ENCODE measurements around the gene ALDH16A1. TPM values are rescaled to one million over a fixed set of nuclear protein-coding genes. Genes with fewer than 3 reads are reported as not detected.

Gene ALDH16A1
- total RNA-seq, 2 donors from 2014 or later: 25.9 to 38.9 TPM

GRCh38 chr19:49512970-49513745 lies 60.1 kb downstream of the ALDH16A1 start:
- no peak for TF ChIP-seq CTCF (IDR thresholded peaks at IDR 0.05)
- no peak for TF ChIP-seq POLR2A (IDR thresholded peaks at IDR 0.05)
- Histone ChIP-seq H3K4me1 (peaks cover 38% of the 10 kb centered on the region), H3K4me3 (peak overlapping the region; percentile 45 to 52), H3K36me3 (replicated peaks in 1 of 2; ENCODE audit: insufficient read depth in 1 of 2, low read depth in 2 of 2) (no peaks in the 10 kb centered on the region), H3K27ac (peak overlapping the region; percentile 54 to 84 (median 74)), H3K9me3 (no peaks in the 10 kb centered on the region), H3K27me3 (no peaks in the 10 kb centered on the region)
- ATAC-seq (peak; percentile 77), DNase-seq (peak in 3 of 4 donors; percentile 61 to 70 (median 62))
- intact Hi-C loops (cut with DNase I): no loop called here
- WGBS, 2 donors: 0 to 1% methylated on average over 14 to 43 of the region's 50 CpGs

- intact Hi-C loops (cut with DNase I): no loop called here
- ATAC-seq (peak; percentile 43), DNase-seq (peak in 2 of 4 donors; percentile 38 to 39)
- Histone ChIP-seq H3K9me3 (no peaks in the 10 kb centered on the region), H3K4me3 (peak overlapping the region in 1 of 2 donors; percentile 45), H3K36me3 (replicated peaks in 1 of 2; ENCODE audit: insufficient read depth in 1 of 2, low read depth in 2 of 2) (no peaks in the 10 kb centered on the region), H3K27ac (peak overlapping the region in 3 of 4 donors; percentile 71 to 84 (median 78)), H3K27me3 (no peaks in the 10 kb centered on the region), H3K4me1 (peaks cover 38% of the 10 kb centered on the region)
- TF ChIP-seq POLR2A (IDR thresholded peaks at IDR 0.05): no peak
- 2 to 13% methylated on average over 8 to 12 of the region's 12 CpGs for WGBS, 2 donors
Observed at GRCh38 chr19:49513746-49514118, 60.7 kb downstream of the ALDH16A1 start.

GRCh38 chr19:49514151-49514550 lies 61.1 kb downstream of the ALDH16A1 start:
- Histone ChIP-seq H3K36me3 (replicated peaks in 1 of 2; ENCODE audit: insufficient read depth in 1 of 2, low read depth in 2 of 2) (no peaks in the 10 kb centered on the region), H3K9me3 (no peaks in the 10 kb centered on the region), H3K4me3 (peak overlapping the region in 1 of 2 donors; percentile 45), H3K4me1 (peaks cover 38% of the 10 kb centered on the region), H3K27me3 (no peaks in the 10 kb centered on the region), H3K27ac (peak overlapping the region in 2 of 4 donors; percentile 78 to 84)
- intact Hi-C loops (cut with DNase I): no loop called here
- ATAC-seq (peak; percentile 65), DNase-seq (peak in 3 of 4 donors; percentile 61 to 71 (median 66))
- 32 to 41% methylated on average over 9 to 15 of the region's 21 CpGs for WGBS, 2 donors
- TF ChIP-seq CTCF (IDR thresholded peaks at IDR 0.05) (no peak), POLR2A (IDR thresholded peaks at IDR 0.05) (peak in 1 of 3 donors; percentile 24)

GRCh38 chr19:49515767-49516166 lies 62.7 kb downstream of the ALDH16A1 start:
- Histone ChIP-seq H3K4me1 (peaks cover 38% of the 10 kb centered on the region), H3K9me3 (no peaks in the 10 kb centered on the region), H3K36me3 (replicated peaks in 1 of 2; ENCODE audit: insufficient read depth in 1 of 2, low read depth in 2 of 2) (no peaks in the 10 kb centered on the region), H3K27me3 (no peaks in the 10 kb centered on the region), H3K4me3 (no peak overlapping the region), H3K27ac (peak overlapping the region in 1 of 4 donors; percentile 56)
- WGBS, 2 donors: 54 to 60% methylated on average over 4 of the region's 4 CpGs
- DNase-seq: peak in 1 of 4 donors; percentile 72
- intact Hi-C loops (cut with DNase I): no loop called here
- TF ChIP-seq CTCF (IDR thresholded peaks at IDR 0.05) (no peak), POLR2A (IDR thresholded peaks at IDR 0.05) (no peak)
- no peak for ATAC-seq

- Histone ChIP-seq H3K4me3 (no peak overlapping the region), H3K36me3 (replicated peaks in 1 of 2; ENCODE audit: insufficient read depth in 1 of 2, low read depth in 2 of 2) (no peaks in the 10 kb centered on the region), H3K27me3 (no peaks in the 10 kb centered on the region), H3K9me3 (no peaks in the 10 kb centered on the region), H3K27ac (no peak overlapping the region), H3K4me1 (peaks cover 29% of the 10 kb centered on the region)
- intact Hi-C loops (cut with DNase I): no loop called here
- DNase-seq: no peak
- 93 to 95% methylated on average over 3 of the region's 3 CpGs for WGBS, 2 donors
- TF ChIP-seq POLR2A (IDR thresholded peaks at IDR 0.05) (no peak), CTCF (IDR thresholded peaks at IDR 0.05) (no peak)
- ATAC-seq: no peak
Observed at GRCh38 chr19:49518033-49518432, 65.0 kb downstream of the ALDH16A1 start.

MicroRNA genes within 50 kb of the gene (microRNA counts, 767-probe panel; counts per million panel counts)
- 7,304 to 9,905 counts per million in 2 donors for microRNA hsa-miR-150-5p

Small RNA genes lying within 50 kb of the gene (microRNA-seq; reads per million reads assigned to microRNA genes)
- 300 to 307 reads per million in 2 donors for gene MIR150 (ENCODE audit: borderline number of aligned reads in 2 of 2, borderline replicate concordance in 2 of 2)

Small RNA genes lying within 50 kb of the gene (small RNA-seq; reads per million reads assigned to genes)
- not detected for gene COX6CP7
- gene MIR150: 12.6 reads per million, percentile 92 among the genes with 10 or more reads in this experiment
- not detected for gene SNORD32A
- gene SNORD33: not detected
- not detected for gene SNORD34
- not detected for gene SNORD35A
- not detected for gene SNORD35B

Other genes with a start within 250 kb of the ALDH16A1 start
- 1 to 10 TPM in 1 of 2 donors, under 1 TPM in 1; 0.99 to 1.6 TPM for gene SLC6A16, start 128.0 kb upstream of the ALDH16A1 start, total RNA-seq
- gene CD37, start 117.8 kb upstream of the ALDH16A1 start, total RNA-seq: 1 to 10 TPM; 4.0 to 6.2 TPM
- 10 to 100 TPM; 12.2 to 15.2 TPM for gene TEAD2, start 90.8 kb upstream of the ALDH16A1 start, total RNA-seq
- gene DKKL1, start 89.3 kb upstream of the ALDH16A1 start, total RNA-seq: not detected
- 1 to 10 TPM in 1 of 2 donors, under 1 TPM in 1; 0.66 to 2.6 TPM for gene KASH5, start 65.0 kb upstream of the ALDH16A1 start, total RNA-seq
- not detected for gene PTH2, start 29.8 kb upstream of the ALDH16A1 start, total RNA-seq
- gene GFY, start 27.8 kb upstream of the ALDH16A1 start, total RNA-seq: not detected
- gene SLC17A7, start 11.7 kb upstream of the ALDH16A1 start, total RNA-seq: under 1 TPM in 1 of 2 donors, not detected in 1; 0.26 TPM
- gene PIH1D1, start 1.4 kb upstream of the ALDH16A1 start, total RNA-seq: 10 to 100 TPM; 57.0 to 63.3 TPM
- gene FLT3LG, start 21.0 kb downstream of the ALDH16A1 start, total RNA-seq: under 1 TPM; 0.52 to 0.66 TPM
- 1,000 to 10,000 TPM; 1,758 to 2,456 TPM for gene RPL13A, start 34.4 kb downstream of the ALDH16A1 start, total RNA-seq
- gene RPS11, start 43.2 kb downstream of the ALDH16A1 start, total RNA-seq: 1,000 to 10,000 TPM; 1,400 to 1,772 TPM
- 100 to 1,000 TPM; 117 to 121 TPM for gene FCGRT, start 59.4 kb downstream of the ALDH16A1 start, total RNA-seq
- gene RCN3, start 74.8 kb downstream of the ALDH16A1 start, total RNA-seq: 10 to 100 TPM; 11.9 to 39.9 TPM
- 10 to 100 TPM; 50.6 to 73.2 TPM for gene NOSIP, start 127.3 kb downstream of the ALDH16A1 start, total RNA-seq
- 1 to 10 TPM; 2.6 to 4.9 TPM for gene PRRG2, start 128.1 kb downstream of the ALDH16A1 start, total RNA-seq
- gene PRR12, start 138.0 kb downstream of the ALDH16A1 start, total RNA-seq: 10 to 100 TPM in 1 of 2 donors, 1 to 10 TPM in 1; 8.0 to 23.4 TPM
- 10 to 100 TPM; 10.9 to 17.9 TPM for gene RRAS, start 186.9 kb downstream of the ALDH16A1 start, total RNA-seq
- gene SCAF1, start 189.0 kb downstream of the ALDH16A1 start, total RNA-seq: 10 to 100 TPM; 16.1 to 36.6 TPM
- gene IRF3, start 212.6 kb downstream of the ALDH16A1 start, total RNA-seq: 100 to 1,000 TPM in 1 of 2 donors, 10 to 100 TPM in 1; 46.7 to 134 TPM
- 1 to 10 TPM; 3.6 to 5.6 TPM for gene BCL2L12, start 212.7 kb downstream of the ALDH16A1 start, total RNA-seq
- gene PRMT1, start 224.0 kb downstream of the ALDH16A1 start, total RNA-seq: 10 to 100 TPM; 45.4 to 71.2 TPM
- 1 to 10 TPM in 1 of 2 donors, not detected in 1; 1.6 TPM for gene ADM5, start 236.4 kb downstream of the ALDH16A1 start, total RNA-seq
- gene CPT1C, start 237.9 kb downstream of the ALDH16A1 start, total RNA-seq: 1 to 10 TPM in 1 of 2 donors, under 1 TPM in 1; 0.66 to 3.4 TPM

Data from body of pancreas (tissue), 4 donors.